HG03103 (cell line): ENCODE data around the gene ACLY.
"Not testable (repeated sequence)": the region's sequence is repeated elsewhere in the genome, so short reads cannot be mapped to it uniquely, and the experiment has no call there.

Source experiments
- ATAC-seq: cut with Tn5 transposase; IDR thresholded peaks from one replicate; pipeline ENCODE4 v1.9.1; 2021; ENCODE audit warnings: low read depth; ENCODE audit not compliant: unreplicated experiment

The ACLY gene

DNA sequence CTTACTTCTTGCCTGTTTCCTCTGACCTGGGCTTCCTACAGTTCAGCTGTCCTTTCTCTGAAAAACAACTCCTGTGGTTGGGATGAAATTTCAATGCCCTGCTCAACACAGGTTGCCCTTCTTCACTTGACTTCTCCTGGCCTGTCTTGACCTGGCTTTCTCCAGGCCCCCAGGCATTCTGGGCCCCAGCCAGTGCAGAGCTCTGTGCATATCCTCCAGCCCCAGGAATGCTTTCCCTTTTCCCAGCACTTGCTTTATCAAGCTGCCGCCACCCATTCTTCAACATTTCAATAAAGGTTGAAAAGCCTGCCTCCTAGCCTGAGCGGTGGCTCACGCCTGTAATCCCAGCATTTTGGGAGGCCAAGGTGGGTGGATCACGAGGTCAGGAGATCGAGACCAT is 22.4 kb upstream of the ACLY start:
- no peak for ATAC-seq

GRCh38 chr17:41939693-41940090 is 20.9 kb upstream of the ACLY start:
- no peak for ATAC-seq

DNA sequence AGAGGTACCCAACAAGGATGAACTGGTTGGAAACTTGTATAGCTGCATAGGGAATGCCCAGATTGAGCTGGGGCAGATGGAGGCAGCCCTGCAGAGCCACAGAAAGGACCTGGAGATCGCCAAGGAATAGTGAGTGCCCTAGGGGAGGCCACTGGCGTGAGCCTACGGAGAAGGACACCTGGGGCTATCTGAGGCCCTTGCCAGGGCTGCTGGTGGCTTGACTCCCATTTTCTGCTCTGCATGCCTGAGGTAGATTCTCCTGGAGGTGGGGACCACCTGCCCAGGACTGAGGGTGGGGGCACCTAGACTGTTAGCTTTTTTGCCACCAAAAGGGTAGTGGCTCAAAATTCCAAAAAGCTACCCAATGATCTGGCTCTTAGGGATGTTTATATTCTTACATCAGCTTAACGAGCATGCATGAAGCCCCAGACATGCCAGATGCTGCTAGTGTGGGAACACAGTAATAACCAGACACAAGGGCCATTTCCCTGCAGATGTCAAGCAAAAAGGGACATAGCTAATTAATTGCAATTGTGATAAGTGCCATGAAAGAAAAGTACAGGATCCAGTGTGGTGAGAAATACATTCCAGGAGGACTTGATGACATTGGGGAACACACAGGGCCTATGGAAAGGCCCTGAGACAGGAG is 20.4 kb upstream of the ACLY start:
- no peak for ATAC-seq

GRCh38 chr17:41937970-41938954 is 19.5 kb upstream of the ACLY start:
- no peak for ATAC-seq

DNA sequence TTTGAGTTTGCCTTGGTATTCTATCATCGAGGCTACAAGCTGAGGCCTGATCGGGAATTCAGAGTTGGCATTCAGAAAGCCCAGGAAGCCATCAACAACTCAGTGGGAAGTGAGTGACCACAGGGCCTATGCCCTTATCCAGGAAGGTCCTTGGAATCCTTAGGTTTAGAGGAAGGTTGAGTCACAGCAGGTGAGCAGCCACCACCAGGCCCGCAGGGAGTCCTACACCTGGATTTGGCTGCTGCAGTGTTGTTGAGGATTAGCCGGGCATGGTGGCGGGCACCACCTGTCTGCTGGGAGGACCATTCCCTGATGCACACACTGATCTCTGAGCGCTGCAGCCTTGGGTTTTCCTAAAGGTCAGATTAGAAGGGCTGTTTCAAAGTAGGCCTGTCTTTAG is 16.9 kb upstream of the ACLY start:
- ATAC-seq, result no peak

DNA sequence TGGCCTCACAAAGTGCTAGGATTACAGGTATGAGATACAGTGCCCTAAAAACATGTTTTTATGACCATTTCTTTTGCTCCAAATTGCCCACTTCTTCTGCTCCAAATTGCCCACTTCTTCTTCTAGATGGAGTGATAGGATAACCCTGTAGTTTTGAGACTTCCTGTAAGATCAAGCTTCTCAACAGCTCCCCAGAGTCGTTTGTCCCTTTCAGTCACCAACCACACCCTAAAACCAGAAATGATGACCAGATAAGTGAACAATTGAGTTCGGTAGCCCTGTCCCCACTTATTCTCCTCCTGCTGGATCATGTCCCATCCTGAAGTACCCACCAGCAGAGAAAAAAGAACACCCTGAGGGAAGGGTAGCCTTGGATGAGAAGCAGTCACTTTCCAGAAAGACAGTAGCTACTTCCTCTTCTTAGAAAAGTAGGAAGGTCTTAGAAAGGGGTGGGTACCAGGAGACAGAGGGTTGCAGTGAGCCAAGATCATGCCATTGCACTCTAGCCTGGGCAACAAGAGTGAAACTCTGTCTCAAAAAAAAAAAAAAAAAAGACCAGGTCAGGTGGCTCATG is 14.2 kb upstream of the ACLY start:
- ATAC-seq, result no peak

GRCh38 chr17:41931715-41932114 is 13.0 kb upstream of the ACLY start:
- not testable (repeated sequence) for ATAC-seq

- ATAC-seq, result not testable (repeated sequence)
These were observed 12.0 kb upstream of the ACLY start for GRCh38 chr17:41930833-41931156.

DNA sequence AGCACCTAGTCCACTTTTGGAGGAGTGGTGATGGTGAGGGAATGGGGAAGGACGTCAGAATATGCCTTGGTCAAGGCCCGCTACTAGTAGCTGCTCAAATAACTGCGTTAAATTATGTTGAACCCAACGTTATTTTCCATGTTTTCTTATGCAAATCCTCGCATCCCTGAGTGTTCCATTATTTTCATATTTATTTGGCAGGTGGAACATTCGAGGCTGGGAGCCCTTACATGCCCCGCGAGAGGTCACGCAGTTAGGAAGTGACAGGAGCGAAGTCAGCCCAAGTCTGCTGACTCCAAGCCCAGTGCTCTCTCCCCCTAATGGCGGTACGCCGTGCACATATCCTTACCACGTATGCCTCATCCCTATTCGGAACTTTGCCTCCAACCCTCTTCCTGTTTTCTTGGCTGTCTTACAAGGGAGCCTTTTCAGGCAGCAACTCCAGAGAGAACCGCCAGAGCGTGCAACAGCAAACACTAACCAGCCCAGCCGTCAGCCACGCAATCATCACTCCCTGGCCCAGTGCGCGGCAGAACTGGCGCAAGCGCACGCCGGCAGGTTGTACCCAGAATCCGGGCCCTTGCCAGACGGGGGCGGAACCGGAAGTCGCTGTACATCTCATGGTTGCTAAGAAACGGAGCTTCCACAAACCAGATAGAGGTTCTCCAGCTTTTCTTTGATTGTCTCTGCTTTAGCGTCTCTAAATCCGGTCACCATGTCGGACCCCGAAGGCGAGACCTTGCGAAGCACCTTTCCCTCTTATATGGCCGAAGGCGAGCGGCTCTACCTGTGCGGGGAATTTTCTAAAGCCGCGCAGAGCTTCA is 11.5 kb upstream of the ACLY start, which contains the start of gene ODAD4:
Gene ODAD4 (plus strand): TSS at position 609 of the 824 bp plus-strand sequence. CDS start 107 bp downstream, at position 716.
- peak; percentile 87 for ATAC-seq

DNA sequence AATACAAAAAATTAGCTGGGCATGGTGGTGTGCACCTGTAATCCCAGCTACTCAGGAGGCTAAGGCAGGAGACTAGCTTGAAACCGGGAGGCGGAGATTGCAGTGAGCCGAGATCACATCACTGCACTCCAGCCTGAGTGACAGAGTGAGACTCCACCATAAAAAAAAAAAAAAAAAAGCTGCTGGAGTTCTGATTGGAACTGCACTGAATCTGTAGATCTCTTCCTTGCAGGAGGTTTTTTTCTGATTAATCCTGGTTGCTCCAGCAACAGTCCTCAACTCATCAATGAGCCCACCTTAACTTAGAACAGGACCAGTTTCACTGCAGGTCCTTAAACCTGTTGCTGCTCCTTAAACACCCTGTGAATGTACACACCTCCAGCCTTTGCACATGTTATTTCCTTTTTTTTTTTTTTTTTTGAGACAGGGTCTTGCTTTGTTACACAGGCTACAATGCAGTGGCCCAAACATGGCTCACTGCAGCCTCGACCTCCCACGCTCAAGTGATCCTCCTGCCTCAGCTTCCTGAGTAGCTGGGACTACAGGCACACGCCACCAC is 10.0 kb upstream of the ACLY start:
- ATAC-seq, result no peak

DNA sequence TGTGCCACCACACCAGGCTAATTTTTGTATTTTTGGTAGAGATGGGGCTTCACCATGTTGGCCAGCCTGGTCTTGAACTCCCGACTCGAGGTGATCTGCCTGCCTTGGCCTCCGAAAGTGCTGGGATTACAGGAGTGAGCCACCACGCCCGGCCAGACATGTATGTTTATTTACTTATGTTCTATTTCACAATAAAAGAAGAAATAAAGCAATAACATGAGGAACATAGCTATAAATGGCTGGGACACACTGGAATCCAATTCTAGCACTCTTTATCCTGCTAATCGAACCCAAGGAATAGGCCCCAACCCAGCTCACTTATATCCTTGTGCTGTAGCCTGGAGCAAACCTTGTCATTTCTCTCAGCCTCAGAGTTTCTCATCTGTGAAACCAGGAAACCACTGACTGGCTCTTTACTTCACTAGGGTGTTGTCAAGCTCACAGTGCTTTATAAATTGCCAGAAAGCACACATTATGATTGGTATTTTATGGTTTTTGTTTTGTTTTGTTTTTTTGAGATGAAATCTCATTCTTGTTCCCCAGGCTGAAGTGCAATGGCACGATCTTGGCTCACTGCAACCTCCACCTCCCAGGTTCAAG is 7.3 kb upstream of the ACLY start:
- no peak for ATAC-seq

DNA sequence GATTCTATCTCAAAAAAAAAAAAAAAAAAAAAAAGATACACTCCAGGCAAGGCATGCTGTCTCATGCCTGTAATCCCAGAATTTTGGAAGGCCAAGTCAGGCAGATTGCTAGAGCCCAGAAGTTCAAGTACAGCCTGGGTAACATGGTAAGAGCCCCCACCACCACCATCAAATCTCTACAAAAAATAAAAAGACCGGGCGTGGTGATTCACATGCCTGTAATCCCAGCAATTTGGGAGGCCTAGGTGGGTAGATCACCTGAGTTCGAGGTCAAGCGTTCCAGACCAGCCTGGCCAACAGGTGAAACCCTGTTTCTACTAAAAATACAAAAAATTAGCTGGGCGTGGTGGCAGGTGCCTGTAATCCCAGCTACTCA is 1.8 kb upstream of the ACLY start:
- ATAC-seq, result no peak

- no peak for ATAC-seq
These were observed 1.3 kb upstream of the ACLY start for GRCh38 chr17:41919840-41920579.

DNA sequence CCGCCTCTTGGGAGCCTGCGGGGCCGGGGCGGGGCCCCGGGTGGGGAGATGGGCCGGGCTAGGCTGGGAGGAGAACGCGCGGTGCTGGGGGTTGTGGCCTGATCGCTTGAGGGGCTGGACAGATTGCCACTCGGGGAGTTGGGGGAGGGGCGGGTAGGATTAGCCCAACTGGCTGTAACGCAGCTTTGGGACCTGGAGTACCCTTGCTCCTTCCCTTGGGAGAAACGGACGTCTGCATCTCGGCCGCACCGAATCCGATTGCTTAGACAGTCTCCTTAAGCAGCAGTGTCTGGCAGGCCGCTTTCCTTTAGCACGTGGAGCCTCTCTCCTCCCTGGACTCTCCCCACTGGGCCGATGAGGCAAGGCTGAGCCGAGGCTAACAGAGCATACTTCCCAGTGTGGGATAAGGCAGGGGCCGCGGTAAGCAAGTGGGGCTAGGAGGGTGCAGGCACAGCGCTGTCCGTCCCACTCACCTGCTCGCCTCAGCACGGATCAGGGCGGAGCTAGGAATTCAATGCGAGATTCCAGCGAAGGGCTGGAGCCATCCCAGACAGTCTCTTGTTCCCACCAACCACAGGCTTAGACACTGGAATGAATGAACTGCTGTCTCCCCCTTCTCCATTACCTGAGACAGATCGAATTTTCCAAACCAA is 540 bp upstream of the ACLY start:
- ATAC-seq, result peak; percentile 15

GRCh38 chr17:41917679-41918313 is 955 bp downstream of the ACLY start:
- no peak for ATAC-seq

DNA sequence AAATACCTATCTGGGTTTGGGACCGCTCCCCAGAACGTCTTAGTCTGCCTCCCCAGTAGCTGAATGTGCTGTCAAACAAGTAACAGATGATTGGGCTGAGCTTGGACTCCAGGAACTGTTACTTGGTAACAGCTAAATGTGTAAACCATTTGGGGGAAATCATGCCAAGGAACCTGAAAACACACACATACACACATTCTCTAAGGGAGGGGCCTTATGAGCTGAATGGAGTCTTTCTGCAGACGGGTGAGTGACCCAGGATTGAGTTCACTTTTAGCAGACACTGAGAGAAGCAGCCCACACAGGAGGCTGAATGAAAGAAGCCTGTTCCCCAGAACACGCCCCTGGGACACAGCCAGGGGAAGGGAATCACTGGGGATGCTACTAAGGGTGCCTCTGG is 1.6 kb downstream of the ACLY start:
- no peak for ATAC-seq

- ATAC-seq, result no peak
These were observed 3.2 kb downstream of the ACLY start for GRCh38 chr17:41915566-41915965.

DNA sequence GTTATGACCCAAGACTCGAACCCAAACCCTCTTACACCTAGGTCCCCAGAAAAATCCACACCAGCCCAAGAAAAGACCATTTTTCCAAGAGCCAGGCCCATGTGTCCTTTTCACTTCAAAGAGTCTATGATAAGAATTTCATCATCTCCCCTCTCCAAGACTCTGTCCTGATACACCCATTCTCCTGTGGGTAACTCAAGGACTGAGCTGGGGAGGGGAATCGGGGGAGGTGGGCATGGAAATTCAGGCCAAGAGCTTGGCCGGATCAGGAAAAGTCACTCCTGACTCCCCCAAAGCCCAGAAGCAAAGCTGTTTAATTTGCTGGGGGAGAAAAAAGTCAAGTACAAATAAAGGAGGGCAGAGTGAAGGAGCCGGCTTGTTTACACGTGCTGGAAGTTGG is 3.7 kb downstream of the ACLY start:
- no peak for ATAC-seq
